ENCODE data around the gene RSPH1.

The RSPH1 gene

DNA sequence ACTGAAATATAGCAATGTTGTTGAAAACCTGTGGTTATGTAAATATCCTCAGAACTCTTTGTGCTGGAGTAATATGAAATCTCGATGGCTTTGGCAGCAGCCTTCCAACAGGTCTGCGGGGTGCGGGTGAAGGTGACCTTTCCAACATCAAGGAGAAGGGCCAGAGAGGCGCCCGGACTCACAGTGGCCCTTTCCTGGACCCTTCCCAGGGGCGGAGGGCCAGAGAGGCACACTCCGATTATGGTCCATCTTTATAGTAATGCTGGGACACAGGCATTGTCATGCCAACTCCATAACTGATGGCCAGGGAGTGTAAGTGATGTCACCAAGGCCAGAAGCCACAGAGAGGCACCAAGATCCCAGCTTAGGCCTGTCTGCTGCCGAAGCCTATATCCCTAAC is 35.7 kb upstream of the RSPH1 start:
- DNase-seq = no peak

DNA sequence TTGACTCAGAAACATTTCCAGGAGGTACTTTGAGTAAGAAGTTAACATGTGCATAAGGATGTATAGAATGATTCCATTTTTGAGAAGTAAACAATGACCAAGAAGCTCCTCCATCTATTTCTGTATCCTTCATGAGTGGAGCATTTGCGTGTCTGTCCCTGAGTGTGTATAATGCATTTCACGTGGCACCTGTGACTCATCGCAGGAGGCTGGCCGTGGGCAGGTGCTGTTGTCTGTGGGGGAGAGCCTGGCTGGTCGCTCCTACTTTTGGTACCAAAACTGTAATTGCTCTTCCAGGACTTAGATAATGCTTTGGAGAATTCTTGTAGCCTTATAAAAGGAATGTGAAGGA is 34.1 kb upstream of the RSPH1 start:
- no peak for DNase-seq

DNA sequence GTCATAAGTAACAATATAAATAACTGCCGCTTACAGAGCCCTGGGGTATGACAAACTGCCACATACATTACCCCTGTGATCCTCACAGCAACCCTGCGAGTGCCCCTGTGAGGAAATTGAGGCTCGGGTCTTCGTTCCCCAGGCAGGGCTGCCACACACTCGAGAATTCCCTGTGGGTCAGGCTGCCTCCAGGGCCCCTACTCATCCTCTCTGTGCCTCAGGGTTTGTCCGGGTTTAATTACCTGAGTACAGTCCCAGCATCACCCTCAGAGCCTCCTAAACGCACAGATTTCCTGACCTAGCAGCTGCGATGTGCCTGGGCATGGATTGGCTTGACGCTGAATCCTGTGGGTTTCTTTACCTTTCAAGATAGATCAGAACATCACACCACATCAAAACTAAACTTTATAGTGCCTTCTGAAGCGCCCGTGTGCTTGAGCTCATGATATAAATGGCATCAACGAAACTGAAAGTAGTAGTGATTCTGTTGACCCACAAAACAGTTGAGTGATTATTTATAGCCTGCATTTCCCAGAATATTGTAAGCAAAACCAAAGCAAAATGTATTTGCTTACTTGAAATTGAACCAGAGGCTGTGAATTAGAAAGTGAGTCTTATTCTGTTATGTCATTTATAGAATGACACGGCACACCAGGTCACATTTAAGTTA is 31.6 kb upstream of the RSPH1 start:
- DNase-seq = peak; percentile 41

DNA sequence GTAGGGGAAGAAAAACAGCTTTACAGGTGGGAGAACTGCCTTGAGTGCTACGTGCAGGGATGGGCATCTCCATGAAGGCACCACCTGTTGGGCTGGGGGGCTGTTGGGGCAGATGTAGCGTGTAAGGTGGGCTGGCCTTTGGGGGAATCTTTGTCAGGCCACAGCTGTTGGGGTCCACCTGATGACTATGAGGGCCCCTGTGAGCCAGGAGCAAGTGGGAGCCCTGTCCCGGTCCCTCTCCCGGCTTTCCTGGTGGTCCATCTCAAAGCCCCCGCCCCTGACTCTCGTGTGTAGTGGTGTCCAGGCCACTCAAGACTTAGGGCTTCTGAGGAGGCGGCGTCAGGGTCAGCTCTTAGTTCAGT is 31.1 kb upstream of the RSPH1 start:
- no peak for DNase-seq

DNA sequence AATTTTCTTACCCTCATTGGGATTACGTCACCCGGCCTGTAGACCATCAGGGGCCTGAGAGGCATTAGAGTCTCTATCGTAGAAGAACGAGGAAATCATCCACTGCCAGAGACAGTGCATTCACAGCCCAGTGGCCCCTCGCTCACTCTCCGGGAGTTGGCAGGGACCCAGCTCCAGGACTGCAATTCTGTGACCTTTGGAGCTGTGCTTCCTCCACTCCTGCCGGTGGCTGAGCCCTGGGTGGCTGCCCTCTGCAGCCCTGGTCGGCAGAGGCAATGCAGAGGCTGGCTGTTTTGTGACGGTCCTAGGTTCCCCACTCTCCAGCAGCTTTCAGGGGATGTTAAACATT is 30.3 kb upstream of the RSPH1 start:
- peak; percentile 47 for DNase-seq

DNA sequence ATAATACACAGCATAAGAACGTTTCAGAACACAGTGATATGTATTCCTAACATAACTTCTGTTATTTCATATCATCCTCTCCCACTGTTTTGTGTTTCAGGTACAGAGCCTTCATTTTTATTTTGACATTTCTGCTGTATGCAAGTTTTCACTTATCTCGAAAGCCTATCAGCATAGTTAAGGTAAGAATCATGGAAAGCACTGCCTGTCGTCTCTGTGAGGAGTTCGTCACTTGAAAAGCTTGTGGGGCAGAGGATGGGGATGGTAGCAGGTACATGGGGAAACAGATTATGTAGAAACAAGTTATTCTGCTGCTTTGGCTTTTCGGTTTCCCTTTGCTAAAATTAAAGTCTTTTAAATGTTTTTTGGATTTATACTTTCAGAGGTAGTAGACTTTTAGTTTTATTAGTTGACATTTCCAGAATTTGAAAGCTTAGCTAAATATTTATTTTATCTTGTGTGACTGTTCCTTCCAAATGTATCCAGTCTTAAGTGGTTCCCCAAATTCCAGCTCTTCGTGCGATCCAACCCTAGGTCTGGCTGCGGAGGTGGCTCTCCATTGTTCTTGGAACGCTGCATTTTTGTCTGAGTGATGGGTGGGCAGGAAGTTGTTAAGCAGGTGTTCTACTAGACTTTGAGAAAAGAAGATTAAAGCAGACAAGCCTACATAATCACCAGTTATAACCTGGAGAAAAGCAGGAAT is 29.8 kb upstream of the RSPH1 start:
- no peak for DNase-seq

DNA sequence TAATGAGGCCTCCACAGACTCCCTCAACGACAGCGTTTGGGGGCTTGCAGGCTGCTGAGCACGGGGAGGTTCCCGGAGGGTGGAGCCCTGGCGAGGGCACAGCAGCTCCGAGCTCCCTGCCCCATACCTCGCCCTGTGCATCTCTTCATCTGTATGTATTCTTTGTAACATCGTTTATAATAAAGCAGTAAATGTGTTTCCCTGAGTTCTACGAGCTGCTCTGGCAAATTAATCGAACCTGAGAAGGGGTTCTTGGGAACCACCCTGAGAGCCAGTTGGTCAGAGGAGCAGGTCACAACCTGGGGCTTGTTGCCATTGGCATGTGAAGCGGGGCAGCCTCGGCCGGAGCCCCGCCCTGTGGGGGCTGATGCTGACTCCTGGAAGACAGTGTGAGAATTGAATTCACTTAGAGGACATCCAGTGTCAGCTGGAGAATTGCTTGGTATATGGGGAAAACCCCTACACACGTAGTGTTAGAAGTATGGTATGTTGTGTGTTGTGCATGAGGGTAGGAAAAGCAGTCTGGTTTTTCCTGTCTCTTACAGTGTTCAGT is 29.1 kb upstream of the RSPH1 start:
- no peak for DNase-seq

DNA sequence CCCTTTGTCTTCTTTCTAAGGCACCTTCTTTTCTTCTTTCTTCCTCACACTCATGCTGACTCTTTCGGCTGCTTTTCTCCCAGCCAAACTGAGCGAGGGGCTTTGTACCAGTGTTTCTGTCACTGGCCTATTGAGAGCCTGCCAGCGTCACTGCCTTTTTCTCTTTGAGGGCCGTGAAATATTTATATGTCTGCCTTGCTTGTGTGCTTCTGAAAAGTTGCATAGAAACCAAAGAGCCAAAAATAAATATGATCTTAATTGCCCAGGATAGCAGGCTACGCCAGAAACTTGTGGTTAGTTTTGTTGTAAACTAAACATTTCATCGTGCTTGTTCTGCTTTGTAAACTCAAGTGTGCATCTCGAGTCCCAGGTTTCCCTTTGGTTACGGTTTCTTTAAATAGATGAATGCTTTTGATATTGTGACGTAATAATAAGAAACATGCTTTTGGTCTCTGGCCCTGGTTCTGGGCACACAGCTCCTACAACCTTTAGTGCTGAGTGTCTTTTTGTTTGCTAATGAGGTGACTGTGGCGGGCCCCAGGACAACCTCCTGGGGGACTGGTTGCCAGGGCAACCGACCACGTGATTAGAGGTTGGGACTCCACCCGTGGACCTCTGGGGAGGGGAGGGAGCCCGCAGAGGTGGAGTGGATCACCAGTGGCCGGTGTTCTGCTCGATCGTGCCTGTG is 28.5 kb upstream of the RSPH1 start:
- peak; percentile 91 for DNase-seq

DNA sequence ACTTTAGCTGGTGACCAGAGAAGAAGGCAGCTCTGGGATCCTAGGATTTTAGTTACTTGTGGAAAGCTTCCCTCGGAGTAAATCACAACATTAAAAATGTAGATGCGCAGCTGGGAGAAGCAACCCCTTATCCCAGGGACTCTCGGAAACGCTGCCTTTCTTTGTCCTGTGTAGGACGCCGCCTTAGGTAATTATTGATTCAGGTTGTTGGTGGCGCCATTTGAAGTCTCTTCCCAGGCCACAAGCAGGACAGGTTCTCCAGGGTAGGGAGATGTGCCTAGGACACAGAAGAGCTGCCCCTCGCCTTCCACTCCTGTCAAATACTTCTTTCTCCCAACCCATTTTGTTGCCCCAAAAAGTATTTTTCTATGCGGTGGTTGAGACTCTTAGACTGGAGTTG is 27.9 kb upstream of the RSPH1 start:
- DNase-seq = peak; percentile 70

DNA sequence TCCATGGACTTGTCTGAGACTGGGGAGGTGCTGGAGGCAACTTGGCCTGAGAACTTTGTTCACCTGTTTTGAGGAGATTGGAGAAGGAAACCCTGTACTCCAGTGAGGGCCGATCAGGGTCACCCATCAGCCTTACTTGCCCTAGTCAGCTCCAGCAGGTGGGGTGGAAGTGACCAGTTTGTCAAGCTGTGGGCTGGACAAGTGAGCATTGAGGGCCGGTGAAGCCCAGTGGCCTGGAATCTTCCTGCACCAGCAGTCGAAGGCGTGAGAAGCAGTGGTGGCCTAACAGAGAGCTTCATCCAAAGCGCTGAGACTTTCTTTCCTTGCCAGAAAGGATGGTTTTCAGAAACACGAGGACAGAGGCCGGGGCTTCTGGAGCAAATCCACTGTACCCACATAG is 27.2 kb upstream of the RSPH1 start:
- DNase-seq = no peak

DNA sequence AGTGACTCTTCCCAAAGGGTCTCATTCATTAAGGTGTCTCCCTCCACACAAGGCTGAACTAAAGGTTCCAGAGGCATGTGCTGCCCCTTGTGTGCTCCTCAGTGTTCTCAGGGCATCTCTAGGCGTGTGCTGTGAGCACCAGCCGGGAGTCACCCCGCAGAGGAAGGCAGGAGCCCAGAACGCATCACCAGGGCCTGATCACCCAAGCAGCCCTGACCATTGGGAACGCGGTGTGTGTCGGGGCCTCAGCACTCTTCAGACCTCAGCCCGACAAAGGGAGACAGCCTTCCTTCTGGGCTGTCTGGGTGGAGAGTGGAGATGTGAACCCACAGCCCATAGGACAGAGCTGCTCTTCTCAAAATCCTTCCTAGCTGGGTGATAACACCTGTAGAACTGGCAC is 26.7 kb upstream of the RSPH1 start:
- no peak for DNase-seq

DNA sequence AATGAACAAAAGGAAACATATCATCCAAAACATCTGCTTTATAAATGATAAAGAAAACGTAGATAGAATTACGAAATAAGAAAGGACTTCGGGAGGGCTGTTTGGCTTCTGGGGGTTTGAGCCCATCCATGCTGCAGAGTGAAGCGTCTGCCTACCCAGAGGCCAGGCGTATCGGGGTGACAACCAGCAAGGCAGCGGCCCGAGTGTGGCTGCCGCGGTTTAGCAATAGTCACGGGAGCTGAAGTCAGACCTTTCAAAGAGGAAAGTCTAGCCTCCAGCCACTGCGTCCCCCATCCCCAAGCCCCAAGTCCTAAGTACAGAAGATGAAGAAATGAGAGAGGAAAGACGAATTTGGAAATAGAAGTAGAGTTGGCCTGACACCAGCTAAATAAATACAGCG is 26.2 kb upstream of the RSPH1 start:
- DNase-seq = no peak

DNA sequence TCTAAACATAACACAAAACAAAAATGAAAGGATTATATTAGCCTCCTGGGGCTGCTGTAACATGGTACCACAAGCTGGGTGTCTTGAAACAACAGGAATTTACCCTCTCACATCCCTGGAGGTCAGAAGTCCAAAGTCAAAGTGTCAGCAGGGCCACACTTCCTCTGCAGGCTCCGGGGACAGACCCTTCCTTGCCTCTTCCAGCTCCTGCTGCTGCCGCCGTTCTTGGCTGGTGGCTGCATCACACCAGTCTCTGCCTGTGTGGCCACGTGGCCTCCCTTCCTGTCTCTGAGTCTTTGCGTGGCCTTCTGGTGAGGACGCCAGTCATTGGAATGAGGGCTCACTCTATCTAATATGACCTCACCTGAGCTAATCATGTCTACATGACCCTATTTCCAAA is 25.8 kb upstream of the RSPH1 start:
- no peak for DNase-seq

DNA sequence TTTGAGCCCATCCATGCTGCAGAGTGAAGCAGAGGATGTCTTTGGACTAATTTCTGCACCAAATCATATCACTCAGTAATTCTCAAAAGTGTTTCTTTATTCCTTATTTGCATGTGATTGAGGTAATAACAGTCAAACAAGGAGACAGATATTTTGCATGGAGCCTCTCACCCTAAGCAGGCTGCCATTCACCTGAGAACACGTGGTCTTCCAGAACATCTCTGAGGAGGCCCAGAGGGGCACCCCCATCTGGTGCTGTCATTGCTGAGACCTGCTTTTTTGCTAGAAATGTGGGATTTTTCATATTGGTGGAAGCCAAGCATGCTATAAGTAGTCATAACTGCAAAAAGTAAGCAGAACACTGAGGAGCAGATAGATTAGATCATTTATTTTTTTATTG is 25.4 kb upstream of the RSPH1 start:
- DNase-seq = no peak

DNA sequence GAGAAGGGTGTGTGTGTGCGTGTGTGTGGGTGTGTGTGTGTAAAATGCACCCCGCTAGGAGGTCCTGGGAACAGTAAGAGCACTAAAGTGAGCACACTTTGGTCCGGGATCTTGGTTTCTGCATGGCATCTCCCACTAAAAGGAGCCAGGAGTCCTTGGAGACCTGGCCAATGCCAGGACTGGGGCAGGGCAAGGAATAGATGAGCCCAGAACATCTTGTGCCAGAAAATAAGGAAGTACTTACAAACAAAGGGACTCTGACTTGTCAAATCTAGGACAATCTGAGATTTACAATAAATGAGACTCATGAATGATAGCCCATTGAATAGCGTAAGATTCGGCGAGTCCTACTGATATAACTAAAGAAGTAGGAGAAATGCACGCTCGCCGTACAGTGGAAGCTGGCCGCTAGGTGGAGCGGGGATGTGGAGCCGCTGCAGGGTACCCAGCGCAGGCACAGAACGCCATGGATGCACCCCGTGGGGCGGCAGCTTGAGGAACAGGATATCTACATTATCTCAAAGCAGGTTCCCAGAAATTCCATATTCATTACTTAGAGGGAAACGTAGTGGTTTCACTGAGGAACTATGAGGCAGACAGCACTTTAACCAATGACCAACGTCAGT is 24.7 kb upstream of the RSPH1 start:
- DNase-seq = no peak

DNA sequence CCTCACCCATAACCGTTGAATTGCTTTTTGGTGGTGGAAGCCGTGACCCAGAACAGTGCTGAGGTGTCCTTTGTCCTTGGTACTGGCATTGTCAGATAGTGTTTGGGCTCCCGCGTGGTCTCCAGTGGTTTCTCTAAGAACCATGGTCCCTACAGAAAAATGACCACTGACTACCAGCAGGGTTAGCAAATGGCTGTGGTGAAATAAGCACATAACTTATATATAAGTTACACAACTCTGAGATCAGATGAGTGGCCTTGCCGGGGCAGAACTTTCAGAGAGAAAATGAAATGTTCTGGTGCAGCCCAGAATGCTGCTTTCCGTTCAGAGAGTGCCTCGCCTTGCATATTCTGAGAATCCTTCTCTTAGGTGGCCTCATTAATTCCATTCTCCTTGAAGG is 22.6 kb upstream of the RSPH1 start:
- no peak for DNase-seq

DNA sequence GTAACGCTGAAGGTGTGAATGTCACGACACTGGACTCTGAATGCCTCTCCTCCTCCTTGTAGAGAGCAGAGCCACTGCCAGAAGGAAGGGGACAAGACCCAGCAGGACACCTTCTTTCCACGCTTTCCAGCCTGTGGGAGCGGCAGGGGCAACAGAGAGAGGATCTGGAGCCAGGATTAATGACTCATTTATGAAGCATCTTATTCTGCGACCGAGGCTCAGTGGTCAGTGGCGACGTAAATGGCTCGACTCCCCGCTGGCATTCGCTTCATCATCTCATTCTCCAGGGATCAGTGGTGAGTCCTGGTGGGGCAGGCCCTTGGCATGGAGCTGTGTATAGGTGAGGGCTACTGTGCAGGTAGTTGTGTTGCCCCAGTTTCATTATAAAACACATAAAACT is 22.2 kb upstream of the RSPH1 start:
- no peak for DNase-seq

DNA sequence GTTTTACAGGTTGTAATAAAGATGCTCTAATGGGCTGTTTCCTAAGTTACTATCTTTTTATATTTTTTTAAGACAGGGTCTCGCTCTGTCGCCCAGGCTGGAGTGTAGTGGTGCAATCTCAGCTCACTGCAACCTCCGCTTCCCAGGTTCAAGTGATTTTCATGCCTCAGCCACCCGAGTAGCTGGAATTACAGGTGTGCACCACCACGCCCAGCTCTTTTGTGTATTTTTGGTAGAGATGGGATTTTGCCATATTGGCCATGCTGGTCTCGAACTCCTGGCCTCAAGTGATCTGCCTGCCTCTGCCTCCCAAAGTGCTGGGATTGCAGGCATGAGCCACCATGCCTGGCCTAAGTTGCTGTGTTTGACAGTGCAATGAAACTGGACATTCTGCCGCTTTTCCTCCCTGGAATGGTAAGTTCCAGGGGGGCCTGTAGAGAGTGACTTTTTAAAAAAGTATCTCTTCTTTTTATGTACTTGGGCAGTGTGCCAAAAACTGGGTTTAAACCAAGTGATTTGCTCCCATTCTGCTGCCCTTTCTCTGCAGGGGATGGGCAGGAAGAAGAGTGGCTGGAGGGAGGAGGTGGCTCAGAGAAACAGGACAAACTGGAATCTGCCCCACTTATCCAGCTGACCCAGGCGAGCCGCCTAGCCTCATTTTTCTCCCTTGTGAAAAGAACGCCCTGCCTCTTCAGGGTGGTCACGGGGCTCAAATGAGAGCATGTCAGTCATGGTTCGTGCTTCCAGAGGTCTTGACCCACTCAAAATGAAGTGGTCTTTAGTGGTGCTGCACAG is 19.9 kb upstream of the RSPH1 start:
- peak; percentile 69 for DNase-seq

DNA sequence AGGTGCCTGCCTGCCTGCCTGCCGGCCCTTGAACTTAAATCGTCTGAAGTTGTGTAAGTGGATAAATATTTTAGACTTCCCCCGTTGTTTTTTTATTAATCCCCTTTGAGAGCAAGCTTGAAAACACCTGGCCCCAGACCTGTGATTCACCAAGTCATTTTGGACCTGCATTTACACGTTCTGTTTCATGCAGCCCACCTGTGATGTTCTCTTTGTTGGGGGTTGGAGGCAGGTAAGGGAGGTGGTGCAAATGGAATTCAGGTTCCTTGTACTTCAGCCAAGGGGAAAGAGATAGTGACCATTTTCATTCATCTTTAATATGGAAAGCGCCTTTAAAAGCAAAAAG is 18.8 kb upstream of the RSPH1 start:
- no peak for DNase-seq

DNA sequence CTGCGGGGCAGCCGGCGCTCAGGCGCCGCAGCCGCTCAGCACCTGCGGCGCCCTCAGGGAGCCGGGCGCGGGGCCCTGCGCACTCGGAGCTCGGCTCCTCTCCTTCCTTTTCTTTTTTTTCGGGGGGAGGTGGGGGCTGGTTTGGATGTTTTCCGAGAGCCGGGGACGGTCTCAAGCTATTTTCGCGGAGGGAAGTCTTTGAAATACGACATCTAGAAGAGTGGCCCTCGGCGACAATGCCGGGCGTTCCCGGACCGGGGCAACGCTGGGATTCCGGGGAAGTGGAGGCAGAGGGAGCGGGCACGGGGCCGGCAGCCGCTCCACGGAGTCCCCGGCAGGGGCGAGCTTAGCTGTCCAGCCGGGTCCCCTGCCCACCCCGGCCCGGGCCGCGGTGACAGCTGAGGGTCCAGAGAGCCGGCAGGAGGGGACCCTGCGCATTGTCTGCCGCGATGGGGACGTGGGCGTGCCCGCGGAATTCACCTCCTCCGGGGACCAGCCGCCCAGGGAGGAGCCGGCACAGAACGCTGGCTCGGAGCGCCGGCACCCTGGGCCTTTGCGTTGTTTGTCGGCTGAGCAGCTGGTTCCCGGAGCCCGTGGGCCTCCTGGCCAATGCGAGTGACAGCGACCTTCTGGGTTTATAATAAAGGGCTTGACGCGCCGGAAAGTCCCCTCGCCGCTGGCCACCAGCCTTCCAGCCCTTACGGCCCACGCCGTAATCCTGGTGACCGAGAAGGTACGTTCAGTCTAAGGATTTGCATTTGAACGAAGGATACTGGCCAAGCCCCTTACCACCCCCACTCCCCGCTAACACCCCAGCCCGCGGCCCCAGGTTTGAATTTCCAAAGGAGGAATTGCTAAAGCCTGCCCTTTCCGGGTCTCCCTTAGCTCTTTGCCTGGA is 18.2 kb upstream of the RSPH1 start:
- DNase-seq = peak; percentile 30

DNA sequence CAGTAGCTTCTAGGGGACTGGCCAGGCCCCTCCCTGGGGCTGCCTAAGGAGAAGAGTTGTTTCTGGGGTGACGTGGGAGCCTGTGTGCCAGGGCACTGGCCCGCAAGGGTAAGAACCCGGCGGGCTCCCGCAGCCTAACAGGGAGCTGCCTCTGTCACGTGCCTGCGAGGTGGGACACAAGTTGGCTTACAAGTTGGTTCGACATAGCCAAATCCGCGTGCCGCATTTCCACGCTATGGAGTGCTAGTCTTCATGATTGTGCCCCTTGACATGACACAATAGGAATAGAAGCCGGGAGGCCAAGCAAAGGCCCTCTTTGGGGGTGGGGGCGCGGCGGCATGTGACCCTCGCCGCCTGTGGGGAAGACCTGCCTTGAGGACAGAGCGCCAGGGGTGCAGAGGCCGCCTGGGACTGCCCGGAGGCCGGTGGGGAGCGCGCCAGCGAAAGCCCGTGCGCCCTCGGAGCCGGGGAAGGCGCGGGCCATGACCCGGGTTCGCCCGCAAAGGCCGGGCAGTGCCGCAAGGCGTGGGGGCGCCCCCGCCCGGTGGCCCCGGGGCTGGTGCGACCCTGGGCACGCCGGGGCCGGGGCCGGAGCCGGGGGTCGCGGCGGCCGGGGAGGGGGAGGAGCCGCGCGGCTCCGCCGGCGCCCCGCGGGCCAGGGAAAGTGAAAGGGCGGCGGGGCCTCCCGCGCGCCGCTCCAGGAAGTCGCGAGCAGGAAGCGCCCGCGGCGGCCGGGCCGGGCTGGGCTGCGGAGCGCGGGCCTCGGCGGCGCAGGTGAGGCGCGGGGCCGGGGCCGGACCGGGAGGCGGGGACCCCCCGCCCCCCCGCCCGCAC is 17.3 kb upstream of the RSPH1 start, which contains the start of gene SLC37A1:
TSS of gene SLC37A1 (plus strand) at position 702 of the 834 bp plus-strand sequence. CDS start 4,603 bp downstream, outside the sequence.
- DNase-seq = no peak
